ENCODE data around the gene ZSCAN23. TPM values are rescaled to one million over a fixed set of nuclear protein-coding genes. Genes with fewer than 3 reads are reported as not detected.

ZSCAN23 gene
- total and polyA plus RNA-seq, 2 of the 8 experiments (the other 6 are each of a cell fraction or from before 2014, with no cell fraction given) = 0.74 to 5.3 TPM

DNA sequence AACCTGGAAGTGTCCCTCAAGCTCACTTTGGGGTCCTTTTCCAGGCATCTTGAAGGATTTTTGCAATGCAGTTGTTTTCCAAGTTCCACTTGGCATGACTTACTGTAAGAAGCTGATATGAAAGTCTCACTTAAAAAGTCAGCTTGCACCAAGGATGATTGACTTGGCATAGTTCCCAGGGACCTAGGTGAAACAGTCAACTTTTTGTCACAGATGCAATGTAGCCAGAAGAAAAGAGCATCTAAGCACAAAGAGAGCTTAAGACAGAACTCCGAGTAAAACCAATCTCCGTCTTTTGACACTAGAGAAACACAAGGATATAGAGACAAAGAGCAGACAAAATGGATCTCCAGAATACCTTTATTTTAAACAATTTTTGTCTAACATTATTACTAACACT lies 41.1 kb downstream of the ZSCAN23 start:
- WGBS, 2 experiments (ENCODE audit: extremely low coverage in 1 of 2, insufficient coverage in 1 of 2, insufficient read length in 1 of 2, insufficient replicate concordance in 2 of 2, low coverage in 1 of 2, low lambda C conversion rate in 2 of 2, missing lambda C conversion rate in 1 of 2) = 91% methylated on average over 2 of the region's 2 CpGs; no CpG with 5 or more reads in 1 of the 2 experiments
- H3K79me1 ChIP-seq (ENCODE audit: low read depth, low read length) = no peaks in the 10 kb centered on the region
- CTCF ChIA-PET (ENCODE audit: partially characterized antibody) = interaction anchor here (0.9 to 2.0 kb wide), 2 partner anchors 47 to 183 kb away, joined by 4 to 5 read pairs; no protein-coding TSS in a partner anchor

More for the DNA sequence above, 41.1 kb downstream of the ZSCAN23 start:
- no peak overlapping the region for H2BK12ac ChIP-seq (ENCODE audit: low read depth, low read length)
- H2AFZ ChIP-seq (ENCODE audit: low read length) = no peak overlapping the region
- no peak overlapping the region for H3K23ac ChIP-seq (ENCODE audit: insufficient read length)
- H2BK120ac ChIP-seq (replicated peaks; ENCODE audit: low read depth, low read length) = no peak overlapping the region
- no peak for TF ChIP-seq NRF1 (IDR thresholded peaks at IDR 0.05; ENCODE audit: low read depth, low read length)
- TF ChIP-seq SIRT6 (IDR thresholded peaks at IDR 0.05; ENCODE audit: low read length) = no peak
- no peak for TF ChIP-seq SUZ12 (IDR thresholded peaks at IDR 0.05; ENCODE audit: low read length)
- TF ChIP-seq, protein P1, sequence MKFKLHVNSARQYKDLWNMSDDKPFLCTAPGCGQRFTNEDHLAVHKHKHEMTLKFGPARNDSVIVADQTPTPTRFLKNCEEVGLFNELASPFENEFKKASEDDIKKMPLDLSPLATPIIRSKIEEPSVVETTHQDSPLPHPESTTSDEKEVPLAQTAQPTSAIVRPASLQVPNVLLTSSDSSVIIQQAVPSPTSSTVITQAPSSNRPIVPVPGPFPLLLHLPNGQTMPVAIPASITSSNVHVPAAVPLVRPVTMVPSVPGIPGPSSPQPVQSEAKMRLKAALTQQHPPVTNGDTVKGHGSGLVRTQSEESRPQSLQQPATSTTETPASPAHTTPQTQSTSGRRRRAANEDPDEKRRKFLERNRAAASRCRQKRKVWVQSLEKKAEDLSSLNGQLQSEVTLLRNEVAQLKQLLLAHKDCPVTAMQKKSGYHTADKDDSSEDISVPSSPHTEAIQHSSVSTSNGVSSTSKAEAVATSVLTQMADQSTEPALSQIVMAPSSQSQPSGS (IDR thresholded peaks at IDR 0.05; ENCODE audit: low read length) = no peak
- no peak for TF ChIP-seq CBX5 (IDR thresholded peaks at IDR 0.05; ENCODE audit: low read depth, low read length)
- no peak for TF ChIP-seq EZH2 (IDR thresholded peaks at IDR 0.05; ENCODE audit: low read depth, low read length, severe bottlenecking)
- TF ChIP-seq BRCA1 (IDR thresholded peaks at IDR 0.05; ENCODE audit: low read depth, low read length) = no peak
- no peak overlapping the region for H3K9ac ChIP-seq (replicated peaks in 1 of 4; ENCODE audit: extremely low read depth in 1 of 4, low read depth in 3 of 4, low read length in 3 of 4)
- no peaks in the 10 kb centered on the region for H3K23me2 ChIP-seq (ENCODE audit: low read depth, low read length)
- no peak overlapping the region for H3K14ac ChIP-seq (ENCODE audit: insufficient read length)
- no peak overlapping the region for H3K18ac ChIP-seq (ENCODE audit: extremely low read depth, low read length)
- DNase-seq (ENCODE audit: low read depth in 1 of 2, low spot score in 2 of 2) = no peak
- peaks cover 0 to 3% (median 0%) of the 10 kb centered on the region in 4 experiments; a peak in 2 of 7 replicates for H3K27me3 ChIP-seq (replicated peaks in 1 of 4; ENCODE audit: control insufficient read depth in 3 of 4, extremely low read depth in 1 of 4, insufficient read depth in 3 of 4, low read length in 3 of 4)
- POLR2A ChIA-PET (ENCODE audit: partially characterized antibody) = interaction anchor here (0.5 to 1.6 kb wide), 5 partner anchors 19 to 536 kb away, joined by 3 to 7 read pairs (median 4); partner anchors contain the start of gene ZSCAN31
- H3K4ac ChIP-seq (replicated peaks; ENCODE audit: insufficient read length, low read depth, low read length) = no peak overlapping the region
- H2BK15ac ChIP-seq (ENCODE audit: low read length) = no peak overlapping the region
- H3K36me3 ChIP-seq (ENCODE audit: control insufficient read depth in 2 of 4, insufficient read depth in 4 of 4, low read length in 3 of 4) = peaks cover 0 to 11% (median 4%) of the 10 kb centered on the region in 4 experiments; a peak in 4 of 8 replicates
- no peak for FAIRE-seq
- no peak overlapping the region for H2BK20ac ChIP-seq (ENCODE audit: low read length)
- no peak overlapping the region for H4K91ac ChIP-seq (replicated peaks; ENCODE audit: insufficient read length, low read length)
- H3K4me2 ChIP-seq (ENCODE audit: insufficient read depth in 1 of 2, low read depth in 2 of 2, low read length in 2 of 2) = no peak overlapping the region
- H3K9me3 ChIP-seq (ENCODE audit: insufficient read depth in 2 of 2, low read depth in 1 of 2, low read length in 1 of 2) = no peaks in the 10 kb centered on the region
- no peak overlapping the region for H4K5ac ChIP-seq (ENCODE audit: insufficient read length, low read depth, low read length)
- no peak overlapping the region for H4K8ac ChIP-seq (ENCODE audit: extremely low read depth, insufficient read depth, low read length)
- no peaks in the 10 kb centered on the region for H4K20me1 ChIP-seq (replicated peaks in 1 of 2; ENCODE audit: control insufficient read depth in 1 of 2, insufficient read depth in 2 of 2, low read length in 2 of 2)
- H3K4me3 ChIP-seq (ENCODE audit: extremely low read depth in 1 of 4, insufficient read depth in 2 of 4, low read depth in 3 of 4, low read length in 4 of 4) = no peak overlapping the region
- H3K27ac ChIP-seq (ENCODE audit: low read depth, low read length) = no peak overlapping the region
- H3K79me2 ChIP-seq (ENCODE audit: control insufficient read depth in 1 of 2, insufficient read depth in 2 of 2, low read length in 2 of 2) = peaks cover 0 to 19% of the 10 kb centered on the region in 2 experiments; a peak in 3 of 4 replicates
- H3K4me1 ChIP-seq (replicated peaks in 1 of 4; ENCODE audit: control insufficient read depth in 3 of 4, insufficient read depth in 4 of 4, low read length in 3 of 4) = peaks cover 0 to 2% (median 0%) of the 10 kb centered on the region in 4 experiments; a peak in 4 of 7 replicates
- H2AK5ac ChIP-seq (ENCODE audit: low read depth, low read length) = no peak overlapping the region
- no peak overlapping the region for H3K56ac ChIP-seq (replicated peaks; ENCODE audit: insufficient read length, low read depth, low read length)
- H2BK5ac ChIP-seq (ENCODE audit: low read depth, low read length) = no peak overlapping the region

All from H1 (cell line).